HG03457 (cell line): ENCODE results near the gene SIRPB2.
"Not testable (repeated sequence)": the region's sequence is repeated elsewhere in the genome, so short reads cannot be mapped to it uniquely, and the experiment has no call there.

Source experiments
- ATAC-seq: cut with Tn5 transposase; IDR thresholded peaks from one replicate; pipeline ENCODE4 v1.9.1; 2021; ENCODE audit warnings: moderate number of reproducible peaks; ENCODE audit not compliant: unreplicated experiment

The SIRPB2 gene

DNA sequence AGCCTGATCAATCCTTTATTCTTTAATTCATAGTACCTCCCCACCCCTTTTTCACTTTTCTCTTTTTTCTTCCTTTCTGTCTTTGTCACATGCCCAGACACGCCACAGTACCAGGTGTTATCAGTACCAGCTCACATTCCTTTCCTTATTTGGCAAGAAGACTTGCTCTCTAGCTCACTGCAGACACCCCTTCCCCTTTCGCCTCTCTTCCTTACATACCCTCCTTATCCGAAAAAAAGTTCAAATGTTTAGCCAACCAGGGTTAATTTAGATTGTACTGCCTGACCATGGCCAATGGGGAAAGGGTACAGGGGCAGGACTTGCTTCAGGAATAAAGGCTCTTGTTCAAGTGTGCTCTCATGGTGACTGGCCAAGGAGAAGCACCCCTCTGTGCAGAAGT, 9.3 kb upstream of the SIRPB2 start:
- no peak for ATAC-seq

DNA sequence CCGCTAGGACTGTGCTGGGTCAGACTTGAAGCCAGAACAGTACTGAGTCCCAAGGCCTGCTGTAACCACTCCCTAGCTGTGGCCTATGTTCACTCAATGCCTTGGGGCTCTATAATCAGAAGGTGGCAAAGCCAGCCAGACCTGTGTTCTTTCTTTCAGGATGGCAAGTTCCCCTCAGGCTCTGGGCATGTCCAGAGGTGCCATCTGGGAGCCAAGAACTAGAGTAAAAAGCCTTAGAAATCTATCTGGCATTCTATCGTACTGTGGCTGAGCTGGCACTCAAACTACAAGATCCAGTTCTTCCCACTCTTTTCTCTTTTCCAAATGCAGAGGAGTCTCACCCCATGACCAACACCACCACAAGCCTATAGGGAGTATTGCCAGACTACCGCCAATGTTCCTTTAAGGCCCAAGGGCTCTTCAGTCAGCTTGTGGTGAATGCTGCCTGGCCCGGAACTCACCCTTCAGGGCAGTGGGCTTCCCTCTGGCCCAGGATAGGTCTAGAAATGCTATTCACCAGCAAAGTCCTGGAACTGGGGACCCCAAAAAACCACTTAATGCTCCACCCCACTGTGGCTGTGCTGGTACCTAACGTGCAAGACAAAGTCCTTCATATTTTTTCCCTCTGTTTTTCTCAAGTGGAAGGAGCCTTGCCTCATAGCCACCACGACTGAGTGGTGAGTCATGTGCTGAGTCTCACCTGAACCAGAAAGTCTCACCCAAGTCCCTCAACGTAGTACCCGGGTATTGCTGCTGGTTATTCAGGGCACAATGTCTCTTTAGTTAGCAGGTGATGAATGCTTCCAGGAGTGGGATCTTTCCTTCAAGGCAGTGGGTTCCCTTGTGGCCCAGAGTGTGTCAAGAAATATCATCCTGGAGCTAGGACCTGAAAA, 8.6 kb upstream of the SIRPB2 start:
- ATAC-seq, result no peak

DNA sequence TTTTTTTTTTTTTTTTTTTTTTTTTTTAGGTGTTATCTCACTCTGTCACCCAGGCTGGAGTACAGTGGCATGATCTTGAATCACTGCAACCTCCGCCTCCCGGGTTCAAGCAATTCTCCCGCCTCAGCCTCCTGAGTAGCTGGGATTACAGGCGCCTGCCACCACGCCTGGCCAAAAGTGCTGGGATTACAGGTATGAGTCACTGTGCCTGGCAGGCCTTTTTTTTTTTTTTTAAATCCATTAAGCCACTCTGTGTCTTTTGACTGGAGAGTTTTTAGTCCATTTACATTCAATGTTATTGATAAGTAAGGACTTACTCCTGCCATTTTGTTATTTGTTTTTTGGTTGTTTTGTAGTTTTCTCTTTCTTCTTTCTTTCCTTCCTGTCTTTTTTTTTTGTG, 6.2 kb upstream of the SIRPB2 start:
- not testable (repeated sequence) for ATAC-seq

DNA sequence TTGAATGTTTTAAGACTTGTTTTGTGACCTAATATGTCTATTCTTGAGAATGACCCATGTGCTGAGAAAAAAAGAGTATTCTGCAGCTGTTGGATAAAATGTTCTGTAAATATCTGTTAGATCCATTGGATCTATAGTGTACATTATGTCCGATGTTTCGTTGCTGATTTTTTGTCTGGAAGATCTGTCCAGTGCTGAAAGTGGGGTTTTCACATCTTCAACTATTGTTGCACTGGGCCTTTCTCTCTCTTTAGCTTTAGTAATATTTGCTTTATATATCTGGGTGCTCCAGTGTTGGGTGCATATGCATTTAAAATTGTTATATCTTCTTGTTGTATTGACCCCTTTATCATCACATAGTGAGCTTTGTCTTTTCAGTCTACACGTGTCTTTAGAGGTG, 5.7 kb upstream of the SIRPB2 start:
- no peak for ATAC-seq

DNA sequence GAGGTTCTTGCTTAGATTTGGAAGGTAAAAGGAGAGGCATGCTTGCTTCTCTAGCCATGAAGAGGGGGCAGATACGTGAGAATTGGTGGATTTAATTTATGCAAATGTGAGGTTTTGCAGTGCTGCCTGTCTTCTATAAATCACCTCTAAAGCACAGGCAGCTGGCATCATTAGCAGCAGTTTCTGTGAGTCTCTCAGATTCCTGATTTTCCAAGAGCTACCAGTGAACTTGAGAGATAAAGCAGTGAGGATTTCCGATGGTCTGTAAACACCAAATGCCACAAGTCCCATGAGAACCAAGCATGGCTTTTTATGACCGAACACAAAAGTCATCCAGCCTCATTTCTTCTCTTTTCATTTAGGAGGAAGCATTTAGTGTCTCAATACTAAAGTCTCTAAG, 3.2 kb upstream of the SIRPB2 start:
- no peak for ATAC-seq

DNA sequence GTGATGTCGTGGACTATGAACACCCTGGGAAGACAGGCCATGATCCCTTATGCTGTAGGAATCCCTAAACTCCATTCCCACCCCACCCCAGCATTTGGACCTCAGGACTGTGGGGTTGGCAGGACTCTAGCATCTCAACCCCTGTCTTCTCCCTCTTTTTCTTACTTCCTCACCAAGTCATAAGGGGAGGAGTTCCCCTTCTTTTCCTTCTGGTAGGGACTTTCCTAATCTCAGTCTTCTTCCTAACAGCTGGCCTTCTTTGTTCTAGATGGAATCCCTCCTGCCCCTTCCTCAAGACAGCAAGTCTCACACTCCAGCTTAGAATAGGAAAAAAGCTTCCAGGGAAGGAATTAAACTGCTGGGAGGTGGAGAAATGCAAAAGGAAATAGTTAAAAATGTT, 2.3 kb upstream of the SIRPB2 start:
- ATAC-seq, result no peak

DNA sequence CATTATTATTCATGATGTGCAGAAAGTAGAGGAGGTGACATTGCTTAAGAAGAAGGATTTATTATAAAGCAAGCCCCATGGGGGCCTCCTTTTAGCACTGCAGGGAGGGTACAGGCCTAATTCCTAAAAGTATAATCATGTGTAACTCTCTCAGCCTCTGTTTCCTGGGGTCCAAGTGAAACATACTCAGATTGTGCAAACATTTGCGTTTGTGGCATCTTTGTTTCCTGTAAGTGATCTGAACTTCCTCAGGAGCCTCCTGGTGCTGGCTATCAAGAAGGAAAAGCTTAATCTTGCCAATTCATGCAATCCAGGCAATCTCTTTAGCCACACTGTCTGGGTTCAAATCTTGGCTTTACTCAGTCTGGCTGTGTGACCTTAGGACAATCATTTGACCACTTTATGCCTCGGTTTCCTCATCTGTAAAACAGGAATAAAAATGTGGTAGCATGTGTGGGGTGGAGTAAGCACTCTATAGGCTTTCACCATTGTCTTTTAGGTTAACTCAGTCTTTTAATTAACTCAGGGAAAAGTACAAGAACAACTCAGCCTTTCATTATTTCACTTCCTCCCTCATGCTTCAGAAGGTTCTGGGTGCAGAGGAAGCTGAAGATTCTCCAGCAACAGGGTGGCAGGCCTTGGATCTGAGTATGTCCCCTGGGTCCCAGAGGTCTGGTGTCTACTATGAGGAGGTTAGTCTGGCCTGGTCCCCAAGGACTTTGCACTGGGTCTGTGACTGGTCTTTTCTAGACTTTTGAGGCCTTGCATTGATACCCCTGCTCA, 831 bp upstream of the SIRPB2 start:
- ATAC-seq, result no peak

DNA sequence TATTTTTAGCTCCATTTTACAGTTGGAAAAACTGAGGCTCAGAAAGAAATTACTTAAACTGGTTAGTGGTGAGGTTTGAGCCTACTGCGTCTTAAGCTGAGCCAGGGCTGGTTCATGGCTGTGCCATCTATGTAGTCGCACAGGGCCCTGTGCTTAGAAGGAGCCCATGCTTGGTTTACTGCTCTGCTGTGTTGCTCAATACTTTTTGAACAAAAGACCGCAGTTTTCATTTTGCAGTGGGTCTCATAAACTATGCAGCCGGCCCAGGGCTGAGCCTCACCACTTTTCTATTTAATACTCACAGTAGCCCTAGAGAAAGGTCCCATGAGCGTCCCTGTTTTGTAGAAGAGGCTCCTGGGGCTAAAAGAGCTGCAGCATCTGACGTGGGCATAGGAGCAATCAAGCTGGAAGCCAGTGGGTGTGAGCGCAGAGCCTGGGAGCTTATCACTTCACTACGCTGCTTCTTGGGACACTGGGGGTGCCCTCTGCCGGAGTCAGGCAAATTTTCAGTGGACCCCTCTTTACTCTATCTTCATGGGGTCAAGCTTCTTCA, 501 bp downstream of the SIRPB2 start:
- ATAC-seq, result no peak

DNA sequence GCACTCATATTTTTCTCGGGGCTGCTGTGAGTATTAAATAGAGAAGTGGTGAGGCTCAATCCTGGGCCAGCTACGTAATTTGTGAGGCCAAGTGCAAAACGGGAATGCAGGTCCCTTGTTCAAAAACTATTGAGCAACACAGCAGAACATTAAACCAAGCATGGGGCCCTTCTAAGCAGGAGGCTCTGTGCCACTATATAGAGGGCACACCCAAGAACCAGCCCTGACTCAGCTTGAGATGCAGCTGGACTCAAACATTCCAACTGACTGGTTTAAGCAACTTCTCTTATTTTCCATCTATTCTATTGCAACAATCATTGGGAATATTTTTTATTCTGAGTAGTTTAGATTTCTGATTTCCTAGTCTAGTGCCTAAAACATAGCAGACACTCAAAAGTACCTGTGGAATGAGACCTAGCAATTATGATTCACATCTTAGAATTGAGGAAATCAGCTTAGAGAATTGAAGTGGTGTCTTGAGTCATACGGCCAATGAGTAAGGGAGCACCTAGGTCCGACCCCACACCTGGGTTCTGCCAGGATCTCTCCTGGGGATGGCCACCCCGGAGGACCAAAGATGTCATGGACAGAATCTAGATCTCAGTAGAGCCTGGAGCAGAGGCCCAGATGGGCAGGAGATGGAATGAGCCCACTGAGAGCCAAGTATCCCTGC, 1.3 kb downstream of the SIRPB2 start:
- ATAC-seq, result no peak

DNA sequence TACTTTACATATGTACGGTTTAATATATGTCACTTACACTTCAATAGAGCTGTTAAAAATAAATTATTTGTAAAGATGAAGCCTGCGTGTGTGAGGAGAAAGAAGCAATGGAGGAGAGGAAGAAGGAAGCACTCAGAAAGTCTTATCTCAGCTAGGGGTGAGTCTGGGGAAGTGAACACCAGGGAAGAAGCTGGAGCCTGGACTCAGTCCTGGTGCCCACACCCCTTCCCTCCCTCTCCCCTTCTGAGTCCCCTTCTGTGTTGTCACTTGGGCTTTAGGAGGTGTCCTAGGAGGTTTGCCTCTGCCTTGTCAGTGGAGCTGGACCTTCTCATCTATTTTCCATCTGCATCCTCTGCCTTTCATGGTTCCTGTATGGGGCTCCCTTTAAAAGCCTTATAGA, 1.9 kb downstream of the SIRPB2 start:
- ATAC-seq, result no peak

DNA sequence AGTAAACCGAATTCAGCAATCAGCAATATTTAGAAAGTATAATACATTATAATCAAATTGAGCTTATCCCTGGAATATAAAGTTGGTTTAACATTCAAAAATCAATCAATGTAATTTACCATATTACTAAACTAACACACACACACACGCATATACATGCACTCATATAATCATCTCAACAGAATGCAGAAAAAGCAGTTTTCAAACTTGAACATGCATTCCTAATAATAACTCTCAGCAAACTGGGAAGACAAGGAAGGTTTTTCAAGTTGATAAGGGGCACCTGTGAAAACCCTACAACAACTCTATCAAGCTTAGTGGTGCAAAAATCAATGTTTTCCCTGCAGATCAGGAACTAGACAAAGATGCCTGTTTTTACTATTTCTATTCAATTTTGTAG, 4.7 kb downstream of the SIRPB2 start:
- ATAC-seq, result no peak

DNA sequence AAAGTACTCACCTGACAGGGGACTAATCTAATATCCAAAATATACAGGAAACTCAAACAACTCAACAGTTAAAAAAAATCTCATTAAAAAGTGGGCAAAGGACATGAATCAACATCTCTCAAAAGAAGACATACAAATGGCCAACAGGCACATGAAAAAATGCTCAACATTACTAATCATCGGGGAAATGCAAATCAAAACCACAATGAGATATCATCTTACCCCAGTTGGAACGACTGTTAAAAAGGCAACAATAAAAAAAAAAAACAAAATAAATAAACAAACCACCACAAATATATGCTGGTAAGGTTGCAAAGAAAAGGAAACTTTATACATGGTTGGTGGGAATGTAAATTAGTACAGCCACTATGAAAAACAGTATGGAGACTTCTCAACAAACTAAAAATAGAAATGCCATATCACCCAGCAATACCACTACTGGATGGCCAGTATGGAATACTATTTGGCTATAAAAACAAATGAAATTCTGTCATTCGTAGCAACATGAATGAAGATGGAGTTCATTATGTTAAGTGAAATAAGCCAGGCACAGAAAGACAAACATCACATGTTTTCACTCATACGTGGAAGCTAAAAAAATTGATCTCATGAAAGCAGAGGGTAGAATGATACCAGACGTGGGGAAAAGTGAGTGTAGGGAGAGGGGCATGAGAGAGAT, 6.6 kb downstream of the SIRPB2 start:
- no peak for ATAC-seq

DNA sequence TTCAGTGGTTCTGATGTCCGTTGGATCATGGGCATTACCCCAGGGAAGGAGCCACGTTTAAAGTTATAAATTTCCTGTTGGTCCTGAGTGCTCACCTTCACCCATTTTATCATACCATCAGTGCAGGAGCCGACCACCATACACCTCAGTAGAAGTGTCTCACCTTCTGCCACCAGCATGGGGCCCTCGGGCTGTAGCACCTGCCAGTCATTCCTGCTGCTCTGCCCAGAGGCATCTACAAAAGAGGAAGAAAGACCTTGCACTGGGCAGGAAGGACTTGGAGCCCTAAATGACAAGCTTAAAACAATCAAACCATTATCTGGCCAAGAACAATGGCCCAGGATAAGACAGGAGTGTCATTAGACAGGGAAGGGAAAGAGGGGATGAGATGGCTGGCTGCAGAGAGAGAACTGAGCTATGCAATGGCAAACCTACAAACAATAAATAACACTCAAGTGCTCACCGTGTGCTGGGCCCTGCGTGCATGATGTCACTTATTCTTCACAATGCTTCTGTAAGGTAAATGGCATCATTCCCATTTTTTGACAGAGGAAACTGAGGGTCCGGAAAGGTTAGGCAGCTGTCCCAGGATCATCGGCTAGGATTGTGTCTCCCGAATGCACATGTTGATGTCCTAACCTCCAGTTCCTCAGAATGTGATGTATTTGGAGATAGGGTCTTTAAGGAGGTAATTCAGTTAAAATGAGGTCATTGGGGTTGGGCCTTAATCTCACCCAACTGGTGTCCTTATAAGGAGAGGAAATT, 11.2 kb downstream of the SIRPB2 start:
- no peak for ATAC-seq

DNA sequence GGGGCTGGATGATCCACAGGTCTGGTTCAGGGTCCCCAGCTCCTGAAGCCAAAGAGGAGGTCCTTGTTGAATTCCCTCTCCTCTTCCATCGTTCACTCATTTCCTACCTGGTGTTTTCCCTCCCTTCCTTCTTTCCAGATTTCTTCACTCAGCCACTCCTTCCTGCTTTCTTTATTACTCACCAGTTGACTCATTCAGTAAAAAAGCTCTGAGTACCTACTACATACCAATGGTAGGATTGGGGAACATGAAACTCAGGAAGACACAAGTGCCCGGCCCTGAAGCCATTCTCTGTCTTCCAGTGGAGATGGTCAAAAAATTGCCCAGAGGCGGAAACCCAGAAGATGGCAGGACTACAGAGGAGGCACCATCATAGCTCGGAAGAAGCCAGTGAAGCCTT, 12.7 kb downstream of the SIRPB2 start:
- ATAC-seq, result no peak

DNA sequence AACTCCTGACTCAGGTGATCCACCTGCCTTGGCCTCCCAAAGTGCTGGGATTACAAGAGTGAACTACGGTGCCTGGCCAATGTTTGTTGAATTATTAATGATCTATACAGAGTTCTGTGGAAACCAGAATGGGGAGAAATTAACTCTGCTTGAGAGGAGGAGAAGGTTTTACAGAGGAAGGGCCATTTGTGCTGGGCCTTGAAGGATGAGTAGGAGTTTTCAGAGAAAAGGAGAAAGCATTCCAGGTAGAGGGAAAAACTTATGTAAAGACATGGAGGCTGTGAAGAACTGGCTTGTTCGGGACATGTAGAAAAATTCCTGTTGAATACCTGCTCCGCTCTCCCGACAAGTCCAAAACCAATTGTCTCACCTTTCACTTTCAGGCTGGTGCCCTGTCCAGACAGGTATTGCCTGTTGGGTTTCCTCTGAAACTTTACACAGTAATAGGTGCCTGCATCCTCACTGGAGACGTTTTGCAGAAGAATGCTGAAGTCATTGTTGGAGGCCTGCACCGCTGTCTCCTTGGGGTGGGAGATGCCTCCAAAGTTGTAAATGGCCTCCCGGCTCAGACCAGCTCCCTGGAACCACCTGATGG, 13.2 kb downstream of the SIRPB2 start:
- no peak for ATAC-seq

DNA sequence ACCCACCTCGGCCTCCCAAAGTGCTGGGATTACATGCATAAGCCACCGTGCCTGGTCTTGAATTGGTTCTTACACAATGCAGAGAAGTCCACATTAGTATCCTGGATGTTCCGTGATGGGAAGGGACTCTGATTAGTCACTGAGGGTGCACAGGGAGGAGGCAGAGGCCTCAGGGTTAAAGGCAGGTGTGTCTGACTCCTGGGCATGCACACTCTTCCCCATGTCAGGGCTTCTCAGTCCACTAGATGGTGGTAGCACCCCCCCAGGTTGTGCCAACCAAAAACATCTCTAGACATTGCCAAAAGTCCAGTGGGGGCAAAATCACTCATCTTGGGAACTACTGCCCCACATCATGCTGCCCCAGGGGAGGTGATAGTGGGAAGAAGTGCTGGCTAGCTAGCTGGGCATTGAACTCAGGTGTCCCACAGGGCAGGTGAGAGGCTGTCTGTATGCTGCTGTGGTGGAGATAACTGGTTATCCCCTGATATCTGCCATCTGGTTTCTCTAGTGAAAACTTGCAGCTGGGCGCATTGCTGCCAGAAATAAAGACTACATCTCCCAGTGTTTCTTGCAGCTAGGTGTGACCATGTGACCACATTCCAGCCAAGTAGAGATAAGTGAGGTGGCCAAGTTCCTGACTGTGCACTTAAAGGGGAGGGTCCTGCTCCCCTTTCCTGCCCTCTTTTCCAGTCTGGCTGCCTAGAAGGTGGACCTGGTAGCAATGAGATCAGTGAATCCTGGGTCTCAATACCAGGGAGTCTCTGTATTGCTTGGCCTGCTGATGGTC, 16.2 kb downstream of the SIRPB2 start:
- ATAC-seq, result no peak

DNA sequence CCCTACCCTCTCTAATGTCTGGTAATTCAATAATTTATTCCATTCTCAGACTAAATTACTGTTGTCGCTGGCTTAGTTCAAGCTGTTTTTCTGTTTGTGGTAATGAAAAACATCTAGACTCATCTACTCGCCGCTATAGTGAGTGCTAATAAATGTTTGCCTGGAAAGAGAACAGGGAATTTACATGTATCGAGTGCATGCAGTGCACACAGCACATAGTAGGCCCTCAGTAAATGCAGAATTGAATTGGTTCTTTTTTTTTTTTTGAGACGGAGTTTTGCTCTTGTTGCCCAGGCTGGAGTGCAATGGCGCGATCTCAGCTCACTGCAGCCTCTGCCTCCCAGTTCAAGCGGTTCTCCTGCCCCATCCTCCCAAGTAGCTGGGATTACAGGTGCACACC, 16.9 kb downstream of the SIRPB2 start:
- ATAC-seq, result no peak

DNA sequence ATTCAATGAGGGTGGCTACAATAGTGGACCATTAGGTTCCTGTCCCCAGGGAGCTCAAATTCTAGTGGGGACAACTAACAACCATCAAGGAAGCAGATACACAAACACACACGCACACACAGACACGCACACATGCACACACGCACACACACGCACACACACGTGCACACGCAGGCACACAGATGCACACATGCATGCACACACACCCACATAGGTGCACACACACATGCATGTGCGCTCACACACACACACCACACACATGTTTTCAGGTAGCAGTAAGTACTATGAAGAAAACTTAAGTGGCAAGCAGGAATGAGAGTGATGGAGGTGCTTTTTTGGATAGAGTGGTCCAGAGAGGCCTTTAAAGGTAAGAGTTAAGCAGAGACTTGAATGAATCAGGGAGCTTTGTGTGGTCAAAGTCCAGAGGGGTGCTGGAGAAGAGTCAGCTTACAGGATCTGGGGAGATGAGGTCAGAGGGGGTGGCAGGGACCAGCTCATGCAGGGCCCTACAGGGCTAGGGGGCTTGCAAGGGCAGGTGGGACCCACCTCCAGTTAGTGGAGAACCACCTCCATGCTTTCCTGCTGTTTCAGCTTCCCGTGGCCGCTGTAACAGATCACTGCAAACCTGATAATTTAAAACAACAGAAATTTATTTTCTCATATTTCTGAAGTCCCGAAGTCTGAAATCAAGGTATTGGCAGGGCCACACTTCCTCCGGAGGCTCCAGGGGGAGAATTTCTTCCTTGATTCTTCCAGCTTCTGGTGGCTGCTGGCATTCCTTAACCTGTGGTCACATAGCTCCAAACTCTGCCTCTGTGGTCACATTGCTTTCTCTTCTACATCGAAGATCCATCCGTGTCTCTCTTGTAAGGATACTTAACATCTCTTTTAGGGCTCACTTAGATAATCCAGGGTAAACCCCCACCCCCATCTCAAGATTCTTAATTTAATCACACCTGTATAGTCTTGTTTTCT, 17.7 kb downstream of the SIRPB2 start:
- ATAC-seq, result no peak
